Nephron (organoid): Measurements from ENCODE around the gene PLEKHG1.
A peak's percentile ranks its signal among the peaks of the same experiment; 100 is the strongest.

Experiments used
- H3K27ac Mint-ChIP-seq, 3 experiments: 2 replicates each; pipeline ENCODE4 v1.8.0; 2020; ENCODE audit warnings: mixed read lengths in 3 of 3, mild to moderate bottlenecking in 2 of 3, moderate library complexity in 1 of 3
- H3K27me3 Mint-ChIP-seq: 2 replicates; pipeline ENCODE4 v1.8.0; 2021; ENCODE audit warnings: low read depth, mild to moderate bottlenecking, moderate library complexity, mixed read lengths
- H3K36me3 Mint-ChIP-seq: 2 replicates; pipeline ENCODE4 v1.8.0; 2020; ENCODE audit warnings: low read depth, mixed read lengths
- H3K4me1 Mint-ChIP-seq: 2 replicates; pipeline ENCODE4 v1.8.0; 2020; ENCODE audit warnings: mixed read lengths
- H3K4me3 Mint-ChIP-seq, 3 experiments: 2 replicates each; pipeline ENCODE4 v1.8.0; 2020; ENCODE audit warnings: mild to moderate bottlenecking in 3 of 3, mixed read lengths in 3 of 3, moderate library complexity in 2 of 3
- H3K9me3 Mint-ChIP-seq: 2 replicates; pipeline ENCODE4 v1.8.0; 2020; ENCODE audit warnings: mixed read lengths
- TF ChIP-seq, protein P1 (sequence below), 3 experiments: fragments of 200-600 bp; sonication (generic); IDR thresholded peaks; one replicate each; pipeline ENCODE4 v1.5.0; 2021; ENCODE audit warnings: antibody characterized with exemption in 3 of 3; ENCODE audit not compliant: unreplicated experiment in 3 of 3

PLEKHG1 gene

GRCh38 chr6:150565945-150566344 is 33.7 kb upstream of the PLEKHG1 start:
- Mint-ChIP-seq H3K9me3 (no peaks in the 10 kb centered on the region), H3K27ac (peak overlapping the region in 1 of 3 experiments; percentile 59), H3K4me3 (no peak overlapping the region), H3K4me1 (peaks cover 32% of the 10 kb centered on the region), H3K27me3 (peaks cover 7% of the 10 kb centered on the region), H3K36me3 (no peaks in the 10 kb centered on the region)
- TF ChIP-seq, protein P1, sequence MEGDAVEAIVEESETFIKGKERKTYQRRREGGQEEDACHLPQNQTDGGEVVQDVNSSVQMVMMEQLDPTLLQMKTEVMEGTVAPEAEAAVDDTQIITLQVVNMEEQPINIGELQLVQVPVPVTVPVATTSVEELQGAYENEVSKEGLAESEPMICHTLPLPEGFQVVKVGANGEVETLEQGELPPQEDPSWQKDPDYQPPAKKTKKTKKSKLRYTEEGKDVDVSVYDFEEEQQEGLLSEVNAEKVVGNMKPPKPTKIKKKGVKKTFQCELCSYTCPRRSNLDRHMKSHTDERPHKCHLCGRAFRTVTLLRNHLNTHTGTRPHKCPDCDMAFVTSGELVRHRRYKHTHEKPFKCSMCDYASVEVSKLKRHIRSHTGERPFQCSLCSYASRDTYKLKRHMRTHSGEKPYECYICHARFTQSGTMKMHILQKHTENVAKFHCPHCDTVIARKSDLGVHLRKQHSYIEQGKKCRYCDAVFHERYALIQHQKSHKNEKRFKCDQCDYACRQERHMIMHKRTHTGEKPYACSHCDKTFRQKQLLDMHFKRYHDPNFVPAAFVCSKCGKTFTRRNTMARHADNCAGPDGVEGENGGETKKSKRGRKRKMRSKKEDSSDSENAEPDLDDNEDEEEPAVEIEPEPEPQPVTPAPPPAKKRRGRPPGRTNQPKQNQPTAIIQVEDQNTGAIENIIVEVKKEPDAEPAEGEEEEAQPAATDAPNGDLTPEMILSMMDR (IDR thresholded peaks at IDR 0.05; ENCODE audit: unreplicated experiment in 3 of 3) = no peak

DNA sequence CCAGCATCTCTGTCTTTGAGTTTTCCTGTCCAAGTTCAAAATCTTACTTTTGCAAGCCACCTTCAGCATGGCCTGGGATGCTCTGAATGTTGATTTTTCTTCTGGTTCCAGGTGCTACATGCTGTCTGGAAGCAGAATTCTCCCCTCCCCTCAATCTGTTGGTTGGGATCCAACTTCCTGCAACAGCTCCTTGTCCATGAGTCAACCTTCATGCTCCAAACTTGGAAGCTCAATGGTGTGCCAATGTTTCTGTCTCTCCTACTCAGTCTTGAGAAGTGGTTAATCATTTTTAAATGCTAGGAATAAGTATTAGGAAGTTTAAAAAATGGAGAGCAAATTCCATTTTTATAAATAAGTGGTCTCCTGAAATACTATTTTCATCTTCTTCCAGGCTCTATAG is 33.2 kb upstream of the PLEKHG1 start:
- TF ChIP-seq, protein P1 (IDR thresholded peaks at IDR 0.05; ENCODE audit: unreplicated experiment in 3 of 3) = no peak
- Mint-ChIP-seq H3K9me3 (no peaks in the 10 kb centered on the region), H3K4me3 (no peak overlapping the region), H3K27me3 (peaks cover 7% of the 10 kb centered on the region), H3K36me3 (no peaks in the 10 kb centered on the region), H3K4me1 (peaks cover 32% of the 10 kb centered on the region), H3K27ac (peak overlapping the region; percentile 70 to 87 (median 87))

DNA sequence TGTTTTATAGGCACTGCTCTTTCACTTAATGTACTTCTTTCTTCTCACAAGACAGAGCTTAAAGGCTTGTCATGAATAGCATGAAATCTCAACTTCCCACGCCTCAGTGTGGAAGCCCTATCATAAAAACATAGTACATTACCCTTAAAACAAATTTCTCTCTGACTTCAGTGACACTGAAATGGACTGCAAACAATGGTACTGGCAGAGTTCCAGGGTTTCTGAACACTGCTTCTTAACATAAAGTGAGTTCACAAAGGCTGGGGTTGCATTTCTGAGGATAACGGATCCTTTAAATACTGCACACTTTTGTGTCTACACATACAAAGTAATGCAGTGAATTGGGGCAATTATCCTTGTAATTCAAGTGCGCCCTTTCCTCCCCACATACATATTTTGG is 32.3 kb upstream of the PLEKHG1 start:
- H3K4me1 Mint-ChIP-seq = peaks cover 34% of the 10 kb centered on the region
- no peaks in the 10 kb centered on the region for H3K9me3 Mint-ChIP-seq
- H3K4me3 Mint-ChIP-seq = no peak overlapping the region
- TF ChIP-seq, protein P1 (IDR thresholded peaks at IDR 0.05; ENCODE audit: unreplicated experiment in 3 of 3) = no peak
- H3K27me3 Mint-ChIP-seq = peaks cover 7% of the 10 kb centered on the region
- peak overlapping the region; percentile 70 to 87 (median 87) for H3K27ac Mint-ChIP-seq
- H3K36me3 Mint-ChIP-seq = no peaks in the 10 kb centered on the region

DNA sequence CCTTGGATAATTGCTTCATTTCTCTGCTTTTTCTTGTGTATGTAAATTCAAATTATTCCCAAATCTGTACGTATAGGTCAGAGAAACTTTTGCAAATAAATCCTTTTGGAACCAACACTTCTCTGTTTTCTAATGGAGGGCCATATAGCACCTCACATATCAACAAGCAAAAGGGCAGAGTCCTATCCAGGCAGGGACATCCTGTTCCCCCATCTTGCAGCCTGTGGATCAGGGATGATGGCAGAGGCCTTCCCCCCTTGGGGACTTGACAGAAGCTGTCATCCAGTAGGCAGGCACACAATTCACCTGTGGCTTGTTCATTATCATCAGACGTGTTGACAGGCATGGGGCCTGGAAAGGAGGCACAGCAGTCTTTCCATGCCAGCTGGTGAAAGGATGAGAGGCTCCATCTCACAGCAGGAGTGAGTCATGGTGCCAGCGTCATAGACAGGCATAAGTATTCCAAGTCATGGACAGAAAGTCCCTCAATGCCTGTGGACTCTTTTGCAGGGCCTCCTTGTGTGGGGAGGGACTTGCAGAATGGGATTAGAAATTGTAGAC is 31.8 kb upstream of the PLEKHG1 start:
- Mint-ChIP-seq H3K9me3 (no peaks in the 10 kb centered on the region), H3K27ac (peak overlapping the region; percentile 70 to 87 (median 87)), H3K4me3 (no peak overlapping the region), H3K27me3 (peaks cover 7% of the 10 kb centered on the region), H3K36me3 (no peaks in the 10 kb centered on the region), H3K4me1 (peaks cover 39% of the 10 kb centered on the region)
- TF ChIP-seq, protein P1 (IDR thresholded peaks at IDR 0.05; ENCODE audit: unreplicated experiment in 3 of 3) = no peak

- Mint-ChIP-seq H3K36me3 (no peaks in the 10 kb centered on the region), H3K4me3 (no peak overlapping the region), H3K27me3 (peaks cover 7% of the 10 kb centered on the region), H3K27ac (peak overlapping the region in 2 of 3 experiments; percentile 37 to 70), H3K9me3 (no peaks in the 10 kb centered on the region), H3K4me1 (peaks cover 44% of the 10 kb centered on the region)
- TF ChIP-seq, protein P1 (IDR thresholded peaks at IDR 0.05; ENCODE audit: unreplicated experiment in 3 of 3) = no peak
These were observed 31.1 kb upstream of the PLEKHG1 start for GRCh38 chr6:150568560-150568959.

- TF ChIP-seq, protein P1 (IDR thresholded peaks at IDR 0.05; ENCODE audit: unreplicated experiment in 3 of 3) = no peak
- H3K27ac Mint-ChIP-seq = peak overlapping the region in 2 of 3 experiments; percentile 37 to 70
- H3K9me3 Mint-ChIP-seq = no peaks in the 10 kb centered on the region
- peaks cover 7% of the 10 kb centered on the region for H3K27me3 Mint-ChIP-seq
- H3K36me3 Mint-ChIP-seq = no peaks in the 10 kb centered on the region
- no peak overlapping the region for H3K4me3 Mint-ChIP-seq
- peaks cover 48% of the 10 kb centered on the region for H3K4me1 Mint-ChIP-seq
These were observed 30.5 kb upstream of the PLEKHG1 start for GRCh38 chr6:150569161-150569560.
